ENCODE data around the gene NSMCE1. TPM values are rescaled to one million over a fixed set of nuclear protein-coding genes. Genes with fewer than 3 reads are reported as not detected.

NSMCE1 gene
- total and polyA plus RNA-seq, 2 of the 8 experiments (the other 6 are each of a cell fraction or from before 2014, with no cell fraction given): 8.1 to 16.6 TPM

DNA sequence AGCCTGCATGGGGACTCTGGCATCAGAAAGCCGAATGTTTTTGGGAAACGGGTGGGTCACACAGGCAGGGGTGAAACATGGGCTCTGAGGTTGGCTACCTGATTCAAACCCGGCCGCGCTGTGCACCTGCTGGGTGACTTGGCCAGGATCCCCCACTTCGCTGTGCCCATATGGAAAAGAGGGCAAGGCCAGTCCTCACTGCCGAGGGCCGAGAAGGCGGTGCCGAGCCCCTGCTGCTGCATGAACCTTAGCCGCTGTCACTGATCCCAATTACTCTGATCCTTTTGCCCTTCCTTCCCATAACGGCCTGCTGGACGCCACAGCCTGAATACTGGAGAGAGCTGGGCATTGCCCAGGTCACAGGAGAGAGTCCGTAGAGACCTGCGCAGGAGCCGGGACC lies 47.6 kb downstream of the NSMCE1 start (continued):
- TF ChIP-seq EZH2 (IDR thresholded peaks at IDR 0.05; ENCODE audit: low read depth, low read length, severe bottlenecking) (no peak), ATF3 (IDR thresholded peaks at IDR 0.05; ENCODE audit: insufficient read depth, low read depth, low read length) (no peak)

All from H1 (cell line).